NCI-H2227 treated with DMSO at 0.1 percent for 48 hours (cell line): ENCODE data around the gene HS6ST1.

ENCODE experiments used
- DNase-seq: peaks from one replicate; lab custom pipeline; 2025; lab: John Stamatoyannopoulos, UW

The HS6ST1 gene

GRCh38 chr2:128318776-128319464, at the start of gene HS6ST1:
Gene HS6ST1 (minus strand): TSS chr2:128318868. CDS start chr2:128318563, 305 bp downstream.
- DNase-seq = peak; percentile 78

- DNase-seq = no peak
These were observed 49.1 kb upstream of the HS6ST1 start for GRCh38 chr2:128367601-128368359.

- no peak for DNase-seq
These were observed 48.2 kb upstream of the HS6ST1 start for GRCh38 chr2:128366713-128367511.

GRCh38 chr2:128365217-128365905, 46.7 kb upstream of the HS6ST1 start:
- no peak for DNase-seq

GRCh38 chr2:128364441-128364911, 45.8 kb upstream of the HS6ST1 start:
- no peak for DNase-seq

- no peak for DNase-seq
These were observed 45.3 kb upstream of the HS6ST1 start for GRCh38 chr2:128363934-128364361.

- DNase-seq = no peak
These were observed 44.2 kb upstream of the HS6ST1 start for GRCh38 chr2:128362889-128363228.

GRCh38 chr2:128362176-128362888, 43.7 kb upstream of the HS6ST1 start:
- no peak for DNase-seq

GRCh38 chr2:128361376-128362131, 42.9 kb upstream of the HS6ST1 start:
- no peak for DNase-seq

- no peak for DNase-seq
These were observed 42.0 kb upstream of the HS6ST1 start for GRCh38 chr2:128360711-128361110.

- no peak for DNase-seq
These were observed 41.2 kb upstream of the HS6ST1 start for GRCh38 chr2:128359841-128360240.

- no peak for DNase-seq
These were observed 40.5 kb upstream of the HS6ST1 start for GRCh38 chr2:128358941-128359731.

GRCh38 chr2:128357506-128358370, 39.1 kb upstream of the HS6ST1 start:
- no peak for DNase-seq

GRCh38 chr2:128356127-128356526, 37.5 kb upstream of the HS6ST1 start:
- no peak for DNase-seq

- DNase-seq = no peak
These were observed 36.2 kb upstream of the HS6ST1 start for GRCh38 chr2:128354726-128355470.

- DNase-seq = no peak
These were observed 35.5 kb upstream of the HS6ST1 start for GRCh38 chr2:128354161-128354560.

GRCh38 chr2:128350736-128351135, 32.1 kb upstream of the HS6ST1 start:
- DNase-seq = no peak

- no peak for DNase-seq
These were observed 30.0 kb upstream of the HS6ST1 start for GRCh38 chr2:128348701-128349100.
